Activated CD8-positive, alpha-beta memory T cell treated with anti-CD3 and anti-CD28 coated beads for 4 hours (primary cell): ENCODE results near the gene SIPA1.

ENCODE experiments used
- DNase-seq, 2 donors: peaks; one replicate each; pipeline ENCODE4 v3.0.0-alpha.2; 2020; ENCODE audit warnings: low read depth in 2 of 2

SIPA1 gene

GRCh38 chr11:65642014-65642671 is 4.2 kb downstream of the SIPA1 start:
- no peak for DNase-seq

GRCh38 chr11:65643971-65644370 is 6.1 kb downstream of the SIPA1 start:
- no peak for DNase-seq

GRCh38 chr11:65644837-65645236 is 6.9 kb downstream of the SIPA1 start:
- no peak for DNase-seq

- no peak for DNase-seq
Observed at GRCh38 chr11:65645710-65646109, 7.8 kb downstream of the SIPA1 start.

DNA sequence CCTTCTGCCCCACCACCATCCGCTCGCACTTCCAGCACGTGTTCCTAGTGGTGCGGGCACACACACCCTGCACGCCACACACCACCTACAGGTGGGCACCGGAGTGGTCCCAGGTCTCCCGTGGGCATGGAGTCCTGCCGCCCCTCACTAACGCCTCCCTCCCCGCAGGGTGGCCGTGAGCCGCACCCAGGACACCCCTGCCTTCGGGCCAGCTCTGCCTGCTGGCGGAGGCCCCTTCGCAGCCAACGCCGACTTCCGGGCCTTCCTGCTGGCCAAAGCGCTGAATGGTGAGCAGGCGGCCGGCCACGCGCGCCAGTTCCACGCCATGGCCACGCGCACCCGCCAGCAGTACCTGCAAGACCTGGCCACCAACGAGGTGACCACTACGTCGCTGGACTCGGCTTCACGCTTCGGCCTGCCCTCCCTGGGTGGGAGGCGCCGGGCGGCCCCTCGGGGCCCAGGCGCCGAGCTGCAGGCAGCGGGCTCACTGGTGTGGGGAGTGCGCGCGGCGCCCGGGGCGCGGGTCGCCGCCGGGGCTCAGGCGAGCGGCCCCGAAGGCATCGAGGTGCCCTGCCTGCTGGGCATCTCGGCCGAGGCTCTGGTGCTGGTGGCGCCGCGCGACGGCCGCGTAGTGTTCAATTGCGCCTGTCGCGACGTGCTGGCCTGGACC is 8.5 kb downstream of the SIPA1 start:
- DNase-seq = no peak

DNA sequence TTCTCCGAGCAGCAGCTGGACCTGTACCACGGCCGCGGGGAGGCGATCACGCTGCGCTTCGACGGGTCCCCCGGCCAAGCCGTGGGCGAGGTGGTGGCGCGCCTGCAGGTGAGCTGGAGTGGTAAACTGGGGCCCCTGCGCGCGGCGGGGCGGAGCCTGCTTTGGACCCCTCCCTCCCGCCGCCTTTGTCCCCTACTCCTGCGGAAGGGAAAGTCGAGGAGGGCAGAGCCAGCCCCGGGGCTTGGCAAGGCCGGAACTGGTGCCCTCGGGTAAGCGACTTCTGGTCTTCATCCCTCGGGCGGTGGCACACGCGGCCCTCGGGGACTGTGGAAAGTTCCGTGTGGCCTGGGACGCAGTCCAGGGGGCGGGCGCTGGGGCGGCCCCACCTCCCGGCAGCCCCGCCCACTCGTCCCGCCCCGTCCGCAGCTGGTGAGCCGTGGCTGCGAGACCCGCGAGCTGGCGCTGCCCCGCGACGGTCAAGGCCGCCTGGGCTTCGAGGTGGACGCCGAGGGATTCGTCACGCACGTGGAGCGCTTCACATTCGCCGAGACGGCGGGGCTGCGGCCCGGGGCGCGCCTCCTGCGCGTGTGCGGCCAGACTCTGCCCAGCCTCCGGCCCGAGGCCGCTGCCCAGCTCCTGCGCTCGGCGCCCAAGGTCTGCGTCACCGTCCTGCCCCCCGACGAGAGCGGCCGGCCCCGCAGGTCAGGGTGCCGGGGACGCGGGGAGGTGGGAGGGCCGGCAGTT is 9.2 kb downstream of the SIPA1 start:
- DNase-seq = no peak

- DNase-seq = no peak
Observed at GRCh38 chr11:65648997-65649493, 11.1 kb downstream of the SIPA1 start.

GRCh38 chr11:65649656-65650546 is 12.0 kb downstream of the SIPA1 start:
- DNase-seq = no peak

GRCh38 chr11:65650547-65651338 is 12.8 kb downstream of the SIPA1 start:
- no peak for DNase-seq

DNA sequence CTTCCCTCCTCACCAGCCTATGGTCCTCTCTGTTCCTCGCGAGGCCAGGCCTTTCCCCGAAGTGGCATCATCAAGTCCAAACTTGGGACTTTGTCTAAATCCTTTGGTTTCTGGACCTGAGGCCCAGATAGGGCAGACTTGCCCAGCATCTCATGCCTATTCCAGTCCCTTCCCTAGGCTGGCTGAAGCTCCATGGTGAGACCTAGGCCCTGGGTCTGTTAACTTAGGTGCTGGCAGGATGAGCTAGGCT is 13.4 kb downstream of the SIPA1 start:
- DNase-seq = no peak

DNA sequence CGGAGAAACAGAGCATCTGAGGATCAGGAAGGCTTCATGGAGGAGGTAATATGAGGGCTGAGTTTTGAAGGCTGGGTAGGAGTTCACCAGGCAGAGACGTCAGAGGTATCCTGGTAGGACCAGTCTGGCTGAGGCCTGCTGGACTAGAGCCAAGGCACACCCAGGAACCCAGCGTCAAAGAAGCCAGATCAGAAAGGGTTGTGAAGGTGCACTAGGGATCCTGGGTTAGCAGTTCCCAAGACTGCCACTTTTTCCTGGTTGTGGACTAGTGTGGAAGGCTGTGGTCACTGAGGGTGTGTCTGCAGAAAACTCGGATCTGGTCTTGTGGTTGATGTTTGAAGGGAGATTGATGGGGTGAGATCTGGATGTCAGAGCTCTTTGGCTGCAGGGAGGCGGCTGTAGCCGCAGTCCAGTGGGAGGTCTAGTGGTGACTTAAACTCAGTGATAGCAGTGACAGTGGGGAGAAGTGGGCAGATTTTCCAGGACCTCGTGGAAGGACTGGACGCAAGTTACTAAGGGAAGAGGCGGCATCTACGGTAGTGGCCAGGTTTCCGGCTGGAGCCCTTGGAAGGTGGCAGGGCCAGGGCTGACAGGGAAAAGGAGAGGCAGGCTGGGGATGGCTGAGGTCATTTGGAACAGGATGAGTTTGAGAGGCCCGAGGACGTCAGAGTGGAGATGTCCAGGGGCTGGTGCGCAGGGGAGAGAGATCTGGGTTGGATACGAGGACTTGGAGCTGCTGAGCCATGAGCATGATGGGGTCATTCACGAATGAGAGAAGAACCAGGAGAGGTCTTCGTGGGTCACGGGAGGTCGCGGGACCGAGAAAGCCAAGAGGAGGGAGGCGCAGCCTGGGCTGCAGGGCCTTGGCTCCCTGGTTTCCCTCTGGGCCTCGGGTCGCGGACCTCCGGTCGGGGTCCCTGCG is 13.9 kb downstream of the SIPA1 start:
- DNase-seq = no peak

GRCh38 chr11:65652511-65653228 is 14.8 kb downstream of the SIPA1 start:
- peak; percentile 92 to 97 for DNase-seq

- DNase-seq = no peak
Observed at GRCh38 chr11:65653229-65654225, 15.6 kb downstream of the SIPA1 start.

DNA sequence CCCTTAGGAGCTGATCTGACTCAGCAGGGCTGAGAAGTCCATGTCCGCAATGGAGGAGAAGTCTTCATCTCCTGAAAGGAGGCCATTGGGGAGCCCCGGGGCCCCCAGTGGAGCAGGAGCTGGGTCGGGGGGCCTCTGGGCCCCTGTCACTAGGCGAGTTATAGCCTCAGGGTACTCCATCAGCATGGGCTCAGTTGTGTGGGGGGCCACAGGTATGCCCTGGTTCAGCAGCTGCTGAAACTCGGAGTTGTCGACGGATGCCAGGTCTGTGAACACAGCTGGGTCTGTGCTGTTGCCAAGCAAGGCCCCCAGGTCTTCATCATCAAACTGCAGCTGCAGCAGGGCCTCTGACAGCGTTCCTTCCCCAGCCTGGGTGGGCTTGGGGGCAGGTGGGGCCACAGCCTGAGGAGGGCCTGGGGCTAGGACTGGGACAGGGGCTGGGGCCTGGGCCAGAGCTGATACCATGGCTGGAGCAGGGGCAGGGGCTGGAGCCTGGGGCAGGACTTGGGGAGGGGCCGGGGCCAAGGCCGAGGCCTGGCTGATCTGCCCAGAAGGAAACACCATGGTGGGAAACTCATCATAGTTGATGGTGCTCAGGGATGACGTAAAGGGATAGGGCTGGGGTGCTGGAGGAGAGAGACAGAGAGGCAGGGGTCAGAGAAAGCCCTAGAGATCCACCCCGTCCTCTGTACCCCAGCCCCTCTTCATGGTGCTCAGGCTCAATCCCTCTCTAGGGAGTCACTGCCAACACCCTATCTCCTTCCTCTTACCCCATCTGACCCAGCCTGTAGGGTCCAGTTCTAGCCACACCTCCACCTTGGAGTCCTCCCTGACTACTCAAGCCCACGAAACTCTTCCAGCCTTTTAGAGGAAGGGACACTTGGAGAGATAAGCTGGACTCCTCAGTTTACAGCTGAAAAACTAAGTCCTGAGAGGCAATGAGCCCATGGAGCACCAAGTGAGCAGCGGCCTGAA is 16.8 kb downstream of the SIPA1 start:
- no peak for DNase-seq

DNA sequence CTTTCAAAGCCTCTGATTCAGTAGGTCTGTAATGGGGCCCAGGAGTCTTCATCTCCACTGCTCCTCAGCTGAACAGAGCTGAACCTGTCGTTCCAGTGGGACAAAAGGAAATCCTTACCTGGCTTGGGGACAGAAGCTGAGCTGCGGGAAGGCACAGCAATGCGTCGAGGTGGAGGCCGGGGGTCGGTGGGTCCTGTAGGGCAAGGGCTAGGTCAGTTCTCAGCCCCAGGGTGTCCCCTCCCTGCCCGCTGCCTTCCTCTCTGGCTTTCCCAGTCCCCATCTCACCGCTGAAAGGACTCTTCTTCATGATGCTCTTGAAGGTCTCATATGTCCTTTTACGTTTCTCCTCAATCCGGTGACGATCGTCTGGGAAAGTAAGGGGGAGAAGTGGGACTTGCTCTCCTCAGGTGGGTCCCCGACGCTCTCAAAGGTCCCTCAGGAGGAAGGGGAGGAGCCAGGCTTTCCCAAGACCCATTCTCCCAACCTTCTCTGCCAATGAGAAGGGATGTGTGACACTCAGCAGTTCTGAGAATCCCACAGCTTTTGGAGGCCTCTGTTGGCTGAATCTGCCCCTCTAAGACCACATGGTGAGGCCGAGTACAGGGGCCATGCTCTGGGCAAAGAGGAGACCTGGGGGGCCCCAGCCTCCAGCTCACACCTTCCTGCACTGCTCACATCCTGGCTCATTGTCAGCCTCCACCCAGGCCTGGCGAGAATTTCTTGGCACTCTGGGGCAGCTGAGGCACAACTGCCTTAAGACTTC is 17.9 kb downstream of the SIPA1 start:
- DNase-seq = no peak

DNA sequence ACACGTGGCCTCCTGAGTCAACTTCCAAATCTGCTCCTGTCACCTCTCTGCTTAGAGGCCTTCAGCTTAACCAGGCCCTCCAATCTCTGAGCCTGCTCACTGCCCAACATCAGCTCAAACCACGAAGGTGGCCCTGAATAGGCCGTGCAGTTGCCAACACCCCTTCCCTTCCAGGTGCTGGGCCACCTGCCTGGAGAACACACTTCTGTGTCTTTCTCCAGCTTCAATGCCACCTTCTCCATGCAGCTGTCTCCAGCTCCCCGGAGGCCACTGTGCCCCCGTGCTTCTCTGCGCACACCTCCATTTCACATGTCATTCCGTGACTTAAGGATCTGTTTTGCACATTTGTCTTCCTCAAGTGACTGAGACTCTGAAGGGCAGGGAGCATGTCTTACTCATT is 19.5 kb downstream of the SIPA1 start:
- no peak for DNase-seq
